ENCODE measurements around the gene TEX26.
"Not testable (repeated sequence)": the region's sequence is repeated elsewhere in the genome, so short reads cannot be mapped to it uniquely, and the experiment has no call there.

TEX26 gene

DNA sequence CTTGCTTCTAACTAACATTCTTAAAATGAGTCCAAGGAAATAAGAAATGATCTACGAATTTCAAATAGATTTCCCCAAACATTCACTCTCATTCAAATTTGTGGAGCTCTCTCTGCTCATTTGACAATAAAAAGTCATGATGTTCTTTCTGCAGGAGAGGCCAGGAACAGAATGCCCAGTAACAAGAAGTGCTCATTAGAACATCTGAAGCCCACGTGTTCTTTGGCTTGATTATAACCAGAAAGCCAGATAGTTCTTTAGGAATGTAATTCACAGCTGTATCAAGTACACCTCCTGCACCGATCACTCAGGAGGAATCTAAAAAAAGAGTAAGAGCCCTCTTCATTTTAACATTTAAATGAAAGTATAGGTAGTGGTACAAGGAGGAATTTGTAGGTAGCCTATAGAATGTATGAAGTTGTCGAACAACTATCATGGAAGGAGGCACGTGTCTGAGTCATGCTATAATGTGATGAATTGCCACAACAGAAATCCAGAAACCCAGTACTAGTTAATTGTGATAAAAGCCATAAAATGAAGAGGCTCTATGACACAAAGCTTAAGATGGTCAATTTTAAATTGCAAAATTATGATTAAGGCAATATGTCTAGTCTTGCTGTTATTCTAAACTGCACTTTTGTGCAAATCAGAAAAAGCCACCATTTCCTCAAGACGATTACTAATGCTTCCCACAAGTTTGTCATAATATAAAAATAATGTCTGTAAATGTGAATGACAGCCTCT, 13.6 kb upstream of the TEX26 start:
- FAIRE-seq, result no peak
- no peak for DNase-seq (ENCODE audit: low spot score)

- no peak for FAIRE-seq
- DNase-seq (ENCODE audit: low spot score), result no peak
Measured at GRCh38 chr13:30920162-30920909, 12.1 kb upstream of the TEX26 start.

DNA sequence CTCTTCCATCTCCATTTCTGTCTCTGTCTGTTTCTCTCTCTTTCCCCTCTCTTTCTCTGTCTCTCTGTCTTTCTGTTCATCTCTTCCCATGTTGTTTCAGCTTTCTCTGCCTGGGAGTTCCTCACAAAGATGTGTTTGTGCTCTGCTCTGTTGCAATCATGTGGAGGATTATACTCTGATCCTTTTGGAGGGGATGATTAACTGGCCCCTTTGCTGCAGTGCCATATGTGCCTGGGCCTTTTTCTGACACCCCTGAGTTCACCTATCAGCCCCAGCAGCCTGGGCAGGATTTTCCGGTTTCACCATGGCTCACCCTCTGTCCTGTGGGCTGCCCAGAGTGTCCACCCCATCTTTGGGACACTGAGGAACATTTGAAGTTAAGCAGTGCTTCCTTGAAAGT, 9.0 kb upstream of the TEX26 start:
- no peak for FAIRE-seq
- no peak for DNase-seq (ENCODE audit: low spot score)

DNA sequence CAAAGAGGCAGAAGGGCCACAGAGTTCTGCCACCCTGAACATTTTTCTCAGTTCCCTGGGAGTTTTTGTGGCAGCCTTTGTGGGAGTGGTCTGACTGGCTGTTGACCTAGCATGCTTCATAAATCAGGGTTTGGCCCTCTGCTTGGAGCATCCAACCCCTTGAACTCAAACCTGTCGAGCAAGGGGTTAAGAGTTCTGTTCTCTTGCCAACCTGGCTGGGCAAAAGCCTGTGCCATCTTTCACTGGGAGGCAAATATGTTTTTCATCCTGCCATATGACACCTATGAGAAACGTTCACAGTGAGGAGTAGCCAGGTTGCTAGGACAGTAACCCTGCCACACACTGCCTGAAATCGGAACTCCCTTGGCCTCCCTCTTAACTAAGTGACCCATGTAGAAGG, 7.7 kb upstream of the TEX26 start:
- no peak for DNase-seq (ENCODE audit: low spot score)
- FAIRE-seq, result no peak

DNA sequence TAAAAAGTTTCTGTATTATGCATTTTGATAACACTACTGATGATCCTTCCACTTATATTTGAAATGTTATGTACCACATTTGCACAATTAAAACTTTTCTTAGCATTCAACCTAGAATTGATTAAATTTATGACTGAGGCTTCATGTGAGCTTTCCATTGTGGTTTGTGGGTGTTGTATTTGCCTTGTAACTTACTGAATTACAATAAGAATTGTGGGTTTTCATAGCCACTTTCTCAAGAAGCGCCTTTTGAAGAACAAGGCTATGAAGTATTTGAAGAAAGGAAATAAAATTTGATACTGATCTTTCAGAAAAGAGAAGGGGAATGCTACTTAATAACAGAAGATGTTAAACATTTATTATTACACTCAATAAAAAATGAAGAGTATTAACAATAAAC, 7.0 kb upstream of the TEX26 start:
- DNase-seq (ENCODE audit: low spot score) (no peak), FAIRE-seq (no peak)

DNA sequence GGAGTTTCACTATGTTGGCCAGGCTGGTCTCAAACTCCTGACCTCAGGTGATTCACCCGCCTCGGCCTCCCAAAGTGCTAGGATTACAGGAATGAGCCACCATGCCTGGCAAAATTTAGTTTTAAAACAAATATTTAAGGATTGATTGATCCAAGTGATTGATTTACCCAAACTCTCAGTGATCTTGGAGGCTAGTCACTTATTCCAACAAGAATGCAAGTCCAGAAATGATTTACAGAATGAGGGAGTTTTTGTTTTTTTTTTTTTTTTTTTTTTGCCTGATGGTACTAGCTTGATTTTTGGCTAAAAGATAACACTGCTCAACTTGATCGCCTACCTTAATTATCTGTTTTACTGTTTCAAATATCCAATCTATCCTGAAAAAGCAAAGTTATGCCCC, 5.7 kb upstream of the TEX26 start:
- DNase-seq (ENCODE audit: low spot score) (no peak), FAIRE-seq (no peak)

- not testable (repeated sequence) for DNase-seq (ENCODE audit: low spot score); FAIRE-seq
Measured at GRCh38 chr13:30927188-30927587, 5.3 kb upstream of the TEX26 start.

DNA sequence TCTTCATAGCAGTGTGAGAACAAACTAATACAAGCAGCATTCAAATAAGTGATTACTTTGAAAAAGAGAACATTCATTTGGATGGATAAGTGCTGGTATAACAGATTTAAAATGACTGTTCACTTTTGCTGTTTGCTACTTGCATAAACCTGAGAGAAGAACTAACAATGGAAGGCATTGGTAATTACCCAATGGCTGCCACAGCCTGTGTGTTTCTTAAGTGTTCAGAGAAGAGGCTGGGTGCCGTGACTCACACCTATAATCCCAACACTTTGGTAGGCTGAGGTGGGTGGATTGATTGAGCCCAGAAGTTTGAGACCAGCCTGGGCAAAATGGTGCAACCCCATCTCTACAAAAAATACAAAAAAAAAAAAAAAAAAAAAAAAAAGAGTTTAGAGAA, 4.9 kb upstream of the TEX26 start:
- no peak for DNase-seq (ENCODE audit: low spot score)
- no peak for FAIRE-seq

- DNase-seq (ENCODE audit: low spot score) (no peak), FAIRE-seq (no peak)
Measured at GRCh38 chr13:30928978-30929377, 3.5 kb upstream of the TEX26 start.

DNA sequence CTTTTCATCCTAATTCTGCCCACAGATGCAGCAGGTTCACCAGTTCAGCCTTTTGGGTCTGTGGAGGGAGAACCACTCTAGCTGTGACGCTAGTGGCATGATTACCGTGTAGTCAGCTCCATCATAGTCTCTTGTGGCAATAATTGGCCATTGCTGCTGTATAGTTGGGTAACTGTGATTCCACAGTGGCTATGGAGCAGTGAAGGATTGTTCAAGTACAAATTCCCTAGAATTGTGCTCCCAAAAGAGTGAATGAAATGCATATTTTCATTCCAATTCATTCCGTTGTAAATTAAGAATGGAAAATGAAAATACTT, 856 bp downstream of the TEX26 start:
- FAIRE-seq, result no peak

GRCh38 chr13:30934381-30934780, 1.9 kb downstream of the TEX26 start:
- DNase-seq (ENCODE audit: low spot score) (no peak), FAIRE-seq (no peak)

More for the DNA sequence above, 856 bp downstream of the TEX26 start:
- no peak for DNase-seq (ENCODE audit: low spot score)

- DNase-seq (ENCODE audit: low spot score), result no peak
- FAIRE-seq, result no peak
Measured at GRCh38 chr13:30934803-30935202, 2.3 kb downstream of the TEX26 start.

DNA sequence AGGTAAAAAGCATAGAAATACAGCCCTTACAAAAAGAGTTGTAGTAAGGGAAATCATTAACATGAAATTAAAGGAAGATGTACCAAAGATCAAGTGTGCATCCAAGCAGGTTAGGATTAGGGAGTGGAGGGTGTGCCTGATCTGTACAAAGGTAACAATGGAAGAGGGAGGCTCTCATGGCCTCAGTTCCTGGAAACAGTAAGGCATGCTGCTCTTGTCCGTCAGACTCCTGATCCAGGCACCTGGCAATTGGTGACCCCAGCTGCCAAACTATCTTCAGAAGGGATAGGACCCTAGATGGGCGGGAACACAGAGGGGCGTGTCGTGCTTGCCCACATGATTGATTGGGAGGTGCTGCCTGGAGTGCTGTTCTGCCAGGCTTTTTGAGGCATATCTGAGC, 4.5 kb downstream of the TEX26 start:
- FAIRE-seq (no peak), DNase-seq (ENCODE audit: low spot score) (no peak)

- no peak for FAIRE-seq
- no peak for DNase-seq (ENCODE audit: low spot score)
Measured at GRCh38 chr13:30943881-30944280, 11.4 kb downstream of the TEX26 start.

GRCh38 chr13:30957258-30957943, 24.9 kb downstream of the TEX26 start:
- DNase-seq (ENCODE audit: low spot score), result no peak

GRCh38 chr13:30959678-30960077, 27.2 kb downstream of the TEX26 start:
- no peak for FAIRE-seq
- no peak for DNase-seq (ENCODE audit: low spot score)

More at GRCh38 chr13:30957258-30957943, 24.9 kb downstream of the TEX26 start:
- FAIRE-seq, result no peak

GRCh38 chr13:30963791-30964190, 31.3 kb downstream of the TEX26 start:
- no peak for DNase-seq (ENCODE audit: low spot score)
- FAIRE-seq, result no peak

DNA sequence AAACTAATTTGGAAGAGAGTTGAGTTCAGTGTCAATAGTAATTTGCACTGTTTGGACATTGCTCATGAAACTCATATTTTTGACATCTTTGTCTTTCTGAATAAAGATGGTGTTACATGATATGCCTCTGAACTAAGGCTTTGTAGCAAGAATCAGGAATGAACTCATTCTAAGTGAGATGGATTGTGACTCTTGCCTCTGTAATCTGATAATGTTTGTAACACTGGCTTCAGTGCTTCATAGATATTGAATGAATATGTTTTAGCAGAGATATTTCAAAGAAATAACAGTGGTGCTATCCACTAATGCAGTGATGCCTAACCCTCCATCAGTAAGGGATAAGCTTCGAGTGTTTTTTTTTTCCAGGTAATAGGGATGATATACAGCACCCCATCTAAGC, 32.9 kb downstream of the TEX26 start:
- no peak for DNase-seq (ENCODE audit: low spot score)
- FAIRE-seq, result no peak

- FAIRE-seq, result no peak
- no peak for DNase-seq (ENCODE audit: low spot score)
Measured at GRCh38 chr13:30966101-30966500, 33.6 kb downstream of the TEX26 start.

GRCh38 chr13:30968846-30969245, 36.4 kb downstream of the TEX26 start:
- DNase-seq (ENCODE audit: low spot score) (no peak), FAIRE-seq (no peak)

GRCh38 chr13:30971575-30971974, 39.1 kb downstream of the TEX26 start:
- FAIRE-seq, result no peak

DNA sequence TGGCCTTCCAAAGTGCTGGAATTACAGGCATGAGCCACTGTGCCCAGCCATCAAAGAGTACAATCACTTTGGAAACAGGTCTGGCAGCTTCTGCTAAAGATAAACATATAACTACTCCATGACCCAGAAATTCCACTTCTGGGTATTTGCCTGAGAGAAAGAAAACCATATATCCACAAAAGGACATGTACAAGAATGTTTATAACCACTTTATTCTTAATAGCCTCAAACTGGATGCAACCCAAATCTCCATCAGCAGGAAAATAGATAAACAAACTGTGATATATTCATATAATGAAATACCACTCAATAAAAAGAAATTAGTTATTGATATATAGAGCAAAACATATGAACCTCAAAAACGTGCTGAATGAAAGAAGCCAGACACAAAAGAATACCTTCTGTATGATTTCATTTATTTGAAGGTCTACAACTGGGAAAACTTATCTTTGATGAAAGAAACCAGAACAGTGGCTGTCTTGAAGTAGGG, 40.5 kb downstream of the TEX26 start:
- no peak for FAIRE-seq
- DNase-seq (ENCODE audit: low spot score), result no peak

More at GRCh38 chr13:30971575-30971974, 39.1 kb downstream of the TEX26 start:
- DNase-seq (ENCODE audit: low spot score), result no peak
